Measurements from ENCODE around the gene MTERF1.
A peak's percentile ranks its signal among the peaks of the same experiment; 100 is the strongest.
"Not testable (repeated sequence)": the region's sequence is repeated elsewhere in the genome, so short reads cannot be mapped to it uniquely, and the experiment has no call there.

The MTERF1 gene, protein sequence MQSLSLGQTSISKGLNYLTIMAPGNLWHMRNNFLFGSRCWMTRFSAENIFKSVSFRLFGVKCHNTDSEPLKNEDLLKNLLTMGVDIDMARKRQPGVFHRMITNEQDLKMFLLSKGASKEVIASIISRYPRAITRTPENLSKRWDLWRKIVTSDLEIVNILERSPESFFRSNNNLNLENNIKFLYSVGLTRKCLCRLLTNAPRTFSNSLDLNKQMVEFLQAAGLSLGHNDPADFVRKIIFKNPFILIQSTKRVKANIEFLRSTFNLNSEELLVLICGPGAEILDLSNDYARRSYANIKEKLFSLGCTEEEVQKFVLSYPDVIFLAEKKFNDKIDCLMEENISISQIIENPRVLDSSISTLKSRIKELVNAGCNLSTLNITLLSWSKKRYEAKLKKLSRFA

DNA sequence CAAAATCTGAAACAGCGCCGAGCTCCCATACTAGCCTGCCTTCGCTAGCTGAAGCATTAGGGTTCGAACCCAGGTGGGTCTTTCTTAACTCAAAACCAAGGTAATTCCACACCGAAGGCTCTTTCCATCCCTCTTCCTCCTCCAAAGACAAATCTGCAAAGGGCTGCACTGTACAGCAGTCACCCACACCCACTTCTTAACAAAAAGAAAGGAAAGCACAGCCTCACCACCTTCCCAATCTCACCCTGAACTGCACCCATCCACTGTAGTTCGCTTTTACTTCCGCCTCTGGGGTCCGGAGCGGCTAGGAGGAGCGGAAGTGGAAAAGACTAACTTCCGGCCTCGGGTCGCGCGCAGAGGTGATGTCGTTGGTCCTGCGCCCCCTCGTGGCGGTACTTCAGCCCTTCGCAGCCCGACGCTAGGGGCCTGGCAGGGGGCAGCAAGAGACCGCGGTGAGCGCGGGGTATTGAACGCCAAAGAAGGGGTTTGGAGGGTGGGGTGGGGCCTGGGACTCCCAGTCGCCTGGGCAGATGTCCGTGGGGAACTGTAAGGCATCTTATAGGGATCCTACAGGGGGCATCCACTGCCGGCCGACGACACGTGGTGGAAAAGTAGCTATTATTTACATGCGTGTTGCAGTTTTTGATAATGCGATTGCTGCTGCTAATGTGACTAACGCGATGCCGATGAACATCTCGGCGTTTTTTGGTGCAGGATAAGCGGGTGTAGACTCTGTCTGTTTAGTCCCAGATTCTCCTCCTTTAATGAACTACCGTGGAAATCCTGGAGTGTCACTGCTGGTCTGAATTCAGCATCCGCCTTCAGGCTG is at the start of gene MTERF1:
MTERF1 (minus strand) TSS at position 290 of the 829 bp plus-strand sequence. CDS start 619 bp downstream, outside the sequence.
- DNase-seq = peak; percentile 90

DNA sequence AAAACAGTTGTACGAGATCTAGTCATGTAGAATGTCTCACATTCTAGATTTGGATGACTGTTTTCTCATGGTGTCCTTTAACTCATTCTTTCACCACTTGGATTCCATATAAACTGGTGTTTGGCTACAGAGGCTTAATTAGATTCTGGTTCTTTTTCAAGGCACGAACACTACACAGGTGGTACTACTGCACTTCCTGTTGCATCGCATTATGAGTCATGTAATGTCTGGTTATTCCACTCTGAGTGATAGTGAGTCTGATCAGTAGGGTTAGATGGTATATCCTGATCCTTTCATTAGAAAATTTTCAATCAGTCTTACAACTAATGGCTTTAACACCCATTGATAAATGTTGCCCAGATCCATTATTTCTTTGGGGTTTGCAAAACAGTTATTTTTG is 49.0 kb upstream of the MTERF1 start:
- DNase-seq = no peak

DNA sequence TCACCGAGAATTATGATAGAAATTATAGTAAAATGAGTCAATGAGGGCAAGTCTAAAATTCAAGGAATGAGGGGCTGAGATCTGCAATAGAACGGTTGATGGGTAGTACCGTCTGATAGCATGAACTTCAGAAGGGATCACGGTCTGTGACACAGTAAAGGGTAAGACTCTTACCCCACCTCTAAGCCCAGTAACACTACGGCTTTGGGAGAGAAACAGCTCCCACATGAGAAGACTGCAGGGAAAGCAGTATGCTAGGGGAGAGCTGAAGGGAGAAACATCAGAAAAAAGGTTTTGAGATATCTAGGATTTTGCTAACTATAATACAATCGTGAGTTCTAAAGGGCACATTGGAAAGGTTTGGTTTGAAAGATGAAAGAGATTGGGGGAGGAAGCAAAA is 47.4 kb upstream of the MTERF1 start:
- no peak for DNase-seq

DNA sequence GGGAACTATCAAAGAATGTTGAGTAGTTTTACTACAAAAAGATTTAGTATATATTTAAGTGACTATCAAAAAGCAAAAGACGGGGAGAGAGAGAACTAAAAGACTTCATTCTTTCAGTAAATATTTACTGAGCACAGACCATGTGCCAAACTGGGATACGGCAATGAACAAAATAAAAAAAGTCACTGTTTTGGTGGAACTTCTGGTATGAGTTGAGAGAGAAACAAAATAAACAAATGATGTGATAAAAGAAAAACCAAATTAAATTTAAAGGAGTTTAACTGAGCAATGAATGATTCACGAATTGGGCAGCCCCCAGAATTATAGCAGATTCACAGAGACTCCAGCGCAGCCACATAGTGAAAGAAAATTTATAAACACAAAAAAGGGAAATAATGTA is 42.4 kb upstream of the MTERF1 start:
- DNase-seq = no peak

DNA sequence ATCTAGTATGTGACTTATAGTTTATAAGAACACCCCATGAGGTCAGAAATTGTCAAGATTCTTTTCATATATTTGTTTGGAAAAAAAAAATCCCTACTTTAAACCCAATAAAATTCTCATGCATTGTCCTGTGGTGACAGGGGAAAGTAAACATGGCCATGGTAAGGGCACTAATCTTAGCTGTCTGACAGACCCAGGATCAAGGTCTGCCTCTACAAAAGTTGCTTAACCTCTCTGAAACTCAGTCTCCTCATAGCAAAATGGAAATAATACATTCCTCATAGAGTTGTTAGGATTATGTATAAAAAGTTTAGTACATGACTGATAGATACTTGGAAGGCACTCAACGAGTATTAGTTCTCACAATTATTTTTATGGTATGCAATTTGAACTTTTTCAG is 37.9 kb upstream of the MTERF1 start:
- no peak for DNase-seq

DNA sequence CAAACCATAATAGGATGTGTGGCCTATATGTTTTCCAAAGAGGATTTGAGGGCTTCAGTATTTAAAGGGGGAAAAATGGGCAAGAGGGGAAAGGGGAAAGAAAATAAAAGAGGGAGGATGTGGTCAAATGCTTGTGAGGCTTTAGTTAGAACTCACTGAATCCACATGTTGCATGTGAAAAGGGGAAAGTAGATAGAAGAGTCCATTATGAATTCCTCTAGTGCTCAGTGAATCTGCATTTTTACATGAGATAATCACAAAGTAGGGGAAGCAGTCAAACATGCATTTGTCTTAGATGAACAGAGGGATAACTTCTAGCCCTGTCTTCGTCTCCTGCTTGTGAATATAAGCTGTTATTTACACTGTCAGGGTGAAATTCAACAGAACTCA is 35.5 kb upstream of the MTERF1 start:
- DNase-seq = no peak

DNA sequence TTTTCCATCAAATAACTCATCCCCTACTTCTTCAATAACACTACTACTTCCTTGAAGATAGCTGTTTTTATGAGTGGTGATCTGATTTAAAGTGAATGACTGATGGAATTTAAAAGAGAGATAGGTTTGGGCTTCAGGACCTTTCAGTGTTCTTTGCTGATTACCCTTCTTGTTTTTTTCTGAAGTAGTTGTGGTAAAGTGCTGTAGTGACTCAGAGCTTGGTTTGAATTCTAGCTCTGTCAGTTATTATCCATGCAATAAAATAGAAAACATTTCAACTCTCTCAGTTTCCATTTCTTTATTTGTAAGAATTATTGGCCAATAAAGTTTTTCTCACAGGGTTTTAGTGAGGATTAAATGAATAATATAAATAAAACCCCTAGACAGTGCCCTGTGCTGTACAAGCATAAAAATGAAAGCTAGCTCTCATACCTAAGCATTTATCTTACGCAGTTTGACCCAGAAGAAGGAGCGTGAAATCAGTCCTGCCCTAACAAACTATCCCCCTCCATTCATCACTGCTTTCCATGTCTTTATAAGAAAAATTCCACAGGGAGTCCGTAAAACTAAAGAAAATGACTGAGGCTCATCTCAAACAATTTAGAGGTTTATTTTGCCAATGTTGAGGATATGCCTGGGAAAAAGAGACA is 35.0 kb upstream of the MTERF1 start:
- DNase-seq = peak; percentile 8

DNA sequence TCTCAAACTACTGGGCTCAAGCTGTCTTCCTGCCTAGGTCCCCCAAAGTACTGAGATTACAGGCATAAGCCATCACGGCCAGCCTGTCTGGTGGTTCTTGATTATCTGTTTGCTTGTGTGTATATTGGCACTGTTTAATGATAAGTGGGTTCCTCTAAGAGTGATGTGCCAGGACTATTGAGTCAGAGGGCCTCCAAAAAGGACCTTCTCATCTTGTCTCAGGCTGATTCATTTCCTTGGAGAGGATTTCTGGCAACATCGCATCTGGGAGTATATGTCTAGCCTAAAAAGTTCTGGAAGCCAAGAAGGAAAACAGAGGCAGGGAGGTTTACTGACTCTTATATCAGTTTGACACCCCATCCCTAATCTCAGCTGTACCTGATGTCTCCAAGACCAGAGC is 33.1 kb upstream of the MTERF1 start:
- peak; percentile 40 for DNase-seq

DNA sequence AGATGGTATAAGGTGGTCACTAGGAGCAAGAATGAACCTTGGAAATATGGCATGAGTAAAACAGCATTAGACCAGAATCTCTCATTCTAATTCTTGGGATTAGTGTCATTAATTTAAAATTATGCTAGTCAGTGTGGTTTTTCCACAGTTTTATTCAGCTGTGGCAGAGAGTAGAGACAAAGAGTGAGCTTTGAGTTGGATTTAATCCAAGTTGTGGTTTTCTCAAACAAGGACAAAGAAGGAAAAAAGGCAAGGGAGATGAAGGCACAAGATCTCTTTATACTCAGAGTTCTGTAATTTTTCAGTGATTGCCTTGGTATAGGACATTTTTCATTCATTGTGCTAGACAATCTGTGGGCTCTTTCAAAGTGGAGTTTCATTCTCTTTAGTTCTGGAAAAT is 32.0 kb upstream of the MTERF1 start:
- peak; percentile 18 for DNase-seq

DNA sequence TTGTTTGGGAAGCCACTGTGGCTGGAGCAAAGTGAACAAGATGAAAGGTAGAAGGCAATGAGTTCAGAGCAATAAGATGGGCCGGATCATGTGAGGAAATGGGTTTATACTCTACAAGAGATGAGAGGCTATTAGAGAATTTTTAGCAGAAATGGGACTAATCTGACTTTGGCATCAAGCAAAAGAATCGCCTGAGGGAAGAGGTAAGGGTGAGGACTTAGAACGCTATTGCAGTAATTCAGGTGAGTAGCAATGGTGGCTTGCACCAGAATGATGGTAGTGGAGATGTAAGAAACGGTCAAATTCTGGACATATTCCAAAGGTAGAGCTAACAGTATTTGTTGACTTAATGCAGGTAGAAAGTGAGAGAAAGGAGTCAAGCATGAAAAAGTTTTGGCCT is 30.6 kb upstream of the MTERF1 start:
- no peak for DNase-seq

DNA sequence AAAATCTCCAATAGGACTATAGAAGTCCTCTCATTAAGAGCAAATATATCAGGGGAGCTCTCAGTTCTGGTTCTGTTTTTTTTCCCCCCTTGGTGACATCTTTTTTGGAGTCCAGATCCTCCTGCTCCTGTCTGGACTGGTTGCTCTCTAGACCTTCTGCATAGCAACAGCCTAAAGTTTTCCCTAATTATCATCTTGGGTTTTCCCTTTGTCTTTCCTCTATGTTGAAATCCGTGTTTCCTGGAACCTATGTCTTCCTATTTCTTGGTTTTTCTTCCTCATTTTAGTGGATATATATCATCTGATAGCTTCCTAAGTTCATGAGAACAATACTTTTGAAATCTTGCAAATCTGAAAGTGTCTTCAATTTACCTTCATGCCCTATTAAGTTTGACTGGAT is 29.7 kb upstream of the MTERF1 start:
- DNase-seq = no peak

DNA sequence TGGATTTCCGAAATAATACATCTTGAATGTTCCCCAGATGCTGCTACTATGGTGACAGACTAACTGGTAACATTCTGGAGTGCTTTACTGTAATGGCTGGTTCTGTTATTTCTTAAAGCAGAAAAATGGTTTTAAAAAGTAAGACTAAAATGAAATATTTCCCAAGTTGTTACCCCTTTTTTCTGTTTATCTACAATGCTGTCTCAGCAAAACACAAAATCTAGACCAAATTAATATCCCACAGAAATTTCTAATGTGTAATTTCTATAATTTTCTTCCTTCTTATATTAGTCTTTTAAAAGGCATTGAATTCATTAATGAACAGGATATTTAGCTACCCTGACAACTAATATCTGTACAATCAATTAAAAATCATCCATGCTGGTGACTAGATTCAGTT is 19.1 kb upstream of the MTERF1 start:
- no peak for DNase-seq

DNA sequence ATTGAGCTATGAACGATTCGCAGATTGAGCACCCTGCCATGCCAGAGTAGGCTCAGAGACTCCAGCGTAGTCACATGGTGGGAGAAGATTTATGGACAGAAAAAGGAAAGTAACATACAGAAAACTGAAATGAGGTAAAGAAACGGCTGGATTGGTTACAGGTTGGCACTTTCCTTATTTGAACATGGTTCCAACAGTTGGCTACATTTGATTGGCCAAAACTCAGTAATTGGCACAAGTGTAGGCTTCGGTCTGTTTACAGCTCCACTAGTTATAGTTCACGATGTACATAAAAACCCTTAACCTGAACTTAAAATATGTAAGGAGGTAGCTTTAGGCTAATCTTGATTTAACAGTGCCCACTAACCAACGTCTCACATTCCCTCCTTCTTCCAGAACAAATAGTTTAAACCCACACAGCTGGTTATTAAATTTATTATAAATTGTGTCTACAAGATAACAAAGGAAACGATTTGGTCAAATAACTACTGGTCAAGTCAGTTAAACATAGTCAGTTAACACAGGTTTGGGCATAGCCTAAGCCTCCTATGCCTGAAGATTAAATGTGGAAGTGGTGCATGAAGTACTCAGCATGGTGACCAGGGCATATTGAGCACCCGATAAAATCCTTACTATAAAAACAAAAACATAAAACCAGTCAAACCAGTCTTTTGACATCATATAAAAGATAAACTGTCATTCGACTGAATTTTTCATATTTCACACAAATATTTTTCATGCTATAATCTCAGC is 17.9 kb upstream of the MTERF1 start:
- no peak for DNase-seq

DNA sequence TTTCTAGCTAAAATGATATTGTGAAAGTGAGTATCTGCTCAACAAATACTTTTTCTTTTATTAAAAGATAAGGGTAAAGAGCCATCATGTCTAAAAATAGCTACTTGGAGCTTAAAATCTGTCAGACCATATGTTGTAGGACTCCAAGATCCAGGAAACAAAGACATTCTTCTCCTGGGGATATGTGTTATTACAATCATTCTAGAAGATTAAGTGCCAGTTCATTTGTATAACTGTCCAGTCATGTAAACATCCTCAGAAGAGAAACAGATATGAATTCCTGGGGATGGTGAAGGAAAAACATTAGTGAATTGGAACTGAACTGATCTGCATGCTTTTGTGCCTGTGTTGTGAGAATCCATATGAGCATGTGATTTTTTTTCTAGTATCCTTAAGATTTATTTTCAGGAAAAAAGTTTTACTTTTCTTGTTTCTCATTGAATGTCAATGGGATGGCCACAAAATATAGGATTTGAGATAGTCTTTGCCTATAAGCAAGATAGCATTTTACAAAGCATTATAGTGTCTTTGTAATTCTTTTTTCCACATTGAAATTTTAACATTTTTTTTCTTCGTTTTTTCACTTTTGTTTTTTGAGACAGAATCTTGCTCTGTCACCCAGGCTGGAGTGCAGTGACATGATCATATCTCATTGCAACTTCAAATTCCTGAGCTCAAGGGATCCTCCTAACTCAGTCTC is 14.4 kb upstream of the MTERF1 start:
- DNase-seq = no peak

DNA sequence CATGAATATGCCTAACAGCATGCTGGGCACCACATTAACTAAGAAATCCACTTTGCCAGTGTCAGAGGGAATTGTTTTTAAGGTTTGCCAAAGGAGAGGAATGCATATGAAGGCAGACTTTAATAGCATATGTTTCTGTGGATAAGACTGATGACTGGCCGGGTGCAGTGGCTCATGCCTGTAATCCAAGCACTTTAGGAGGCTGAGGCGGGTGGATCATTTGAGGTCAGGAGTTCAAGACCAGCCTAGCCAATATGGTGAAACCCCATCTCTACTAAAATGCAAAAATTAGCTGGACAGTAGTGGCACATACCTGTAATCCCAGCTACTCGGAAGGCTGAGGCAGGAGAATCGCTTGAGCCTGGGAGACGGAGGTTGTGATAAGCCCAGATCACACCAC is 13.2 kb upstream of the MTERF1 start:
- not testable (repeated sequence) for DNase-seq

DNA sequence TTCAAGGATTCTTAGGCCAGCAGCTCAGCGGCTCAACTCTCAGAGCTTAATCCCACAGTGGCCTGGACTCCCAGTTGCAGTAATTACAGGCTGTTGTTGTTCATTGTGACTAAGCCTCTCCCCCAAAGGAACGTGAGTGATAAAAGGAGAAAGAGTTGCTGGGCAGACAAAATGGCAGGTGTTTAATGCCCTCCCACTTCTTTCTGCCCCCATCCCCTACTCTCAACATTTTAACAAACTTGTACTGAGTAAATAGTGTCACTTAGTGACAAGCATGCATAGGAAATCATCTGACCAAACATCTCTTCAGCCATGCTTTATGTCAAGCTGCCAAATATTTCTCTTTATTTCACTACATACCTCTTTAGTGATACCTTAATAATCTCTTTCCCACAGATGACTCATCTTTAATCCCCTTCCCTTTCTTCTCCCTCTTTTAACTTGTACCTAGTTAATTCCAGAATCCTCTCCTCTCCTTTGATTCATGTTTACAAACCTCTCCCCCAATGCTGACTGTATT is 12.4 kb upstream of the MTERF1 start:
- peak; percentile 22 for DNase-seq

DNA sequence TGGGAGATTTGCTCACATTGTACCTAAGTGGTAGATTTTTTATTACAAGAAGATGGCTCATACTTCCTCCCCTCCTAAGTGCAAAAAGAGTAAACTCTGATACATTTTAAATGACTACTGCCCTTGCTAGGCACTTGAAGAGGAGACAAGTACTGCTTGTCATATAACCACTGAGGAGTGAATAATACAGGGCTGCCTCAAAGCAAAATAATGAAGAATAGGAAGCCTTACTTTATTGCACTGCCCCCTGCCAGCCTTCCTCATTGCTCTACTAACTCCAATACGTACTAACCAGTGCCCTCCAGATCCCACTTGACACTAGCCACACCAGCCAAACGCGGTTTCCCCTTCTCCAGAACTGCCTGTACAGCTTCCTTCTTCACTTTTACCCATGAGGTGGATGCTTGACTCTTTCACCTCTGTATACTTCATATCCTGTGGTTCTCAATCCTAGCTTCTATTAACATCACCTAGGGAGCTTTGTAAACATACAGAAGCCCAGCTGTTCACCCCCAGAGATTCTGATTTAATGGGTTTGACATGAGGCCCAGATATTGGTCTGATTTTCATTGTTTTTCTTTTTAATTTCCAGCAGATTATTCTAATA is 11.7 kb upstream of the MTERF1 start:
- DNase-seq = no peak

DNA sequence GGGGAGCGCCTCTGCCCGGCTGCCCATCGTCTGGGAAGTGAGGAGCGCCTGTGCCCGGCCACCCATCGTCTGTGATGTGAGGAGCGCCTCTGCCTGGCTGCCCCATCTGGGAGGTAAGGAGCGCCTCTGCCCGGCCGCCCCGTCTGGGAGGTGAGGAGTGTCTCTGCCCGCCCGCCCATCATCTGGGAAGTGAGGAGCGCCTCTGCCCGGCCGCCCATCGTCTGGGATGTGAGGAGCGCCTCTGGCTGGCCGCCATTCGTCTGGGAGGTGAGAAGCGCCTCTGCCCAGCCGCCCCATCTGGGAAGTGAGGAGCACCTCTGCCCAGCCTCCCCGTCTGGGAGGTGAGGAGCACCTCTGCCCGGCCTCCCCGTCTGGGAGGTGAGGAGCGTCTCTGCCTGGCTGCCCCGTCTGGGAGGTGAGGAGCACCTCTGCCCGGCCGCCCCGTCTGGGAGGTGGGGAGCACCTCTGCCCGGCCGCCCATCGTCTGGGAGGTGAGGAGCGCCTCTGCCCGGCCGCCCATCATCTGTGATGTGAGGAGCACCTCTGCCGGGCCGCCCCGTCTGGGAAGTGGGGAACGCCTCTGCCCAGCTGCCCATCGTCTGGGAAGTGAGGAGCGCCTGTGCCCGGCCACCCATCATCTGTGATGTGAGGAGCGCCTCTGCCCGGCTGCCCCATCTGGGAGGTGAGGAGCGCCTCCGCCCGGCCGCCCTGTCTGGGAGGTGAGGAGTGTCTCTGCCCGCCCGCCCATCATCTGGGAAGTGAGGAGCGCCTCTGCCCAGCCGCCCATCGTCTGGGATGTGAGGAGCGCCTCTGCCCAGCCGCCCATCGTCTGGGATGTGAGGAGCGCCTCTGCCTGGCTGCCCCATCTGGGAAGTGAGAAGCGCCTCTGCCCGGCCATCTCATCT is 8.0 kb upstream of the MTERF1 start:
- not testable (repeated sequence) for DNase-seq

DNA sequence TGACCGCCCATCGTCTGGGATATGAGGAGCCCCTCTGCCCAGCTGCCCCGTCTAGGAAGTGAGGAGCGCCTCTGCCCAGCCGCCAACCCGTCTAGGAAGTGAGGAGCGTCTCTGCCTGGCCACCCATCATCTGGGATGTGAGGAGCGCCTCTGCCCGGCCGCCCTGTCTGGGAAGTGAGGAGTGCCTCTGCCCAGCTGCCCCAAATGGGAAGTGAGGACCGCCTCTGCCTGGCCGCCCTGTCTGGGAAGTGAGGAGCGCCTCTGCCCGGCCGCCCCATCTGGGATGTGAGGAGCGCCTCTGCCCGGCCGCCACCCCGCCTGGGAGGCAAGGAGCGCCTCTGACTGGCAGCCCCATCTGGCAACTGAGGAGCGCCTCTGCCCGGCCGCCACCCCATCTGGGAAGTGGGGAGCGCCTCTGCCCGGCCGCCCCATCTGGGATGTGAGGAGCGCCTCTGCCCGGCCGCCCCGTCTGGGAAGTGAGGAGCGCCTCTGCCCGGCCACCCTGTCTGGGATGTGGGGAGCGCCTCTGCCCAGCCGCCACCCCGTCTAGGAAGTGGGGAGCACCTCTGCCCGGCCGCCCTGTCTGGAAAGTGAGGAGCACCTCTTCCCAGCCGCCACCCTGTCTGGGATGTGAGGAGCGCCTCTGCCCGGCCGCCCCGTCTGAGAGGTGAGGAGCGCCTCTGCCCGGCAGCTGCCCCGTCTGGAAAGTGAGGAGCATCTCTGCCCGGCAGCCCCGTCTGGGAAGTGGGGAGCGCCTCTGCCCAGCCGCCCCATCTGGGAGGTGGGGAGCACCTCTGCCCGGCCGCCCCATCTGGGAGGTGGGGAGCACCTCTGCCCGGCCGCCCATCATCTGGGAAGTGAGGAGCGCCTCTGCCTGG is 7.1 kb upstream of the MTERF1 start:
- DNase-seq = not testable (repeated sequence)

All from fibroblast of skin of right quadriceps (primary cell).